NCI-H69 (cell line): ENCODE measurements around the gene JPH2.

Source experiments
- DNase-seq: peaks from one replicate; lab custom pipeline; 2025; lab: John Stamatoyannopoulos, UW

JPH2 gene

GRCh38 chr20:44099832-44100231, 87.2 kb downstream of the JPH2 start:
- no peak for DNase-seq

GRCh38 chr20:44098657-44099056, 88.3 kb downstream of the JPH2 start:
- no peak for DNase-seq

GRCh38 chr20:44098256-44098630, 88.7 kb downstream of the JPH2 start:
- DNase-seq = no peak

- no peak for DNase-seq
These were observed 89.3 kb downstream of the JPH2 start for GRCh38 chr20:44097521-44098255.

GRCh38 chr20:44095831-44096230, 91.2 kb downstream of the JPH2 start:
- DNase-seq = no peak

- DNase-seq = no peak
These were observed 93.8 kb downstream of the JPH2 start for GRCh38 chr20:44093249-44093582.

- DNase-seq = no peak
These were observed 94.3 kb downstream of the JPH2 start for GRCh38 chr20:44092551-44093248.

GRCh38 chr20:44091026-44091425, 96.0 kb downstream of the JPH2 start:
- no peak for DNase-seq

- DNase-seq = no peak
These were observed 96.9 kb downstream of the JPH2 start for GRCh38 chr20:44089987-44090674.

- no peak for DNase-seq
These were observed 99.2 kb downstream of the JPH2 start for GRCh38 chr20:44087857-44088120.

GRCh38 chr20:44087051-44087856, 99.7 kb downstream of the JPH2 start:
- DNase-seq = no peak

GRCh38 chr20:44085616-44086434, 101.2 kb downstream of the JPH2 start:
- no peak for DNase-seq

GRCh38 chr20:44084891-44085290, 102.1 kb downstream of the JPH2 start:
- no peak for DNase-seq

- no peak for DNase-seq
These were observed 102.5 kb downstream of the JPH2 start for GRCh38 chr20:44084439-44084838.

GRCh38 chr20:44083220-44083933, 103.6 kb downstream of the JPH2 start:
- peak; percentile 11 for DNase-seq

- DNase-seq = no peak
These were observed 105.1 kb downstream of the JPH2 start for GRCh38 chr20:44081888-44082287.

- DNase-seq = no peak
These were observed 105.5 kb downstream of the JPH2 start for GRCh38 chr20:44081476-44081875.

- DNase-seq = peak; percentile 50
These were observed 106.2 kb downstream of the JPH2 start for GRCh38 chr20:44080646-44081267.

GRCh38 chr20:44080064-44080463, 106.9 kb downstream of the JPH2 start:
- no peak for DNase-seq

- DNase-seq = no peak
These were observed 107.7 kb downstream of the JPH2 start for GRCh38 chr20:44079291-44079690.

GRCh38 chr20:44075950-44076232, 111.1 kb downstream of the JPH2 start:
- DNase-seq = no peak
